PC-9 (cell line): Measurements from ENCODE around the gene TGIF2.

ENCODE experiments used
- CTCF ChIP-seq: fragments of 200-600 bp; sonication (generic); conservative IDR thresholded peaks from 2 replicates; pipeline ENCODE4 v1.6.1; 2017; ENCODE audit warnings: mixed run types, antibody characterized with exemption, mild to moderate bottlenecking, moderate library complexity
- EZH2 ChIP-seq: fragments of 200-600 bp; sonication (generic); IDR thresholded peaks from 2 replicates; pipeline ENCODE4 v1.8.0; 2017; ENCODE audit warnings: antibody characterized with exemption, low read depth

- TF ChIP-seq EZH2, result no peak
- no peak for TF ChIP-seq CTCF
Observed at GRCh38 chr20:36527331-36528125, 45.9 kb upstream of the TGIF2 start.
